ENCODE data around the gene PTPRH. TPM values are rescaled to one million over a fixed set of nuclear protein-coding genes. Genes with fewer than 3 reads are reported as not detected.

Gene PTPRH
- total RNA-seq, 2 donors from 2014 or later, result 1.3 to 7.8 TPM

GRCh38 chr19:55166530-55167268 is 42.6 kb downstream of the PTPRH start, which contains the start of gene DNAAF3:
Gene DNAAF3, minus strand, starts transcription at chr19:55166613. Its CDS starts 200 bp downstream, at chr19:55166413.
- Histone ChIP-seq H3K27me3 (peaks cover 0 to 10% of the 10 kb centered on the region in 2 donors), H3K4me1 (peaks cover 0 to 14% of the 10 kb centered on the region in 2 donors), H3K27ac (no peak within 1 kb of the TSS), H3K36me3 (no peaks in the 10 kb centered on the region), H3K4me3 (peak within 1 kb of the TSS; percentile 40 to 55), H3K9me3 (no peaks in the 10 kb centered on the region)
- peak; percentile 96 for DNase-seq (ENCODE audit: low spot score)
- TF ChIP-seq CTCF (IDR thresholded peaks at IDR 0.05), result no peak

GRCh38 chr19:55165952-55166529 is 43.3 kb downstream of the PTPRH start:
- Histone ChIP-seq H3K27me3 (peaks cover 0 to 13% of the 10 kb centered on the region in 2 donors), H3K36me3 (no peaks in the 10 kb centered on the region), H3K4me1 (peaks cover 0 to 18% of the 10 kb centered on the region in 2 donors), H3K27ac (no peak overlapping the region), H3K4me3 (peak overlapping the region; percentile 40 to 55), H3K9me3 (no peaks in the 10 kb centered on the region)
- DNase-seq (ENCODE audit: low spot score), result peak; percentile 70
- peak; percentile 29 to 63 for TF ChIP-seq CTCF (IDR thresholded peaks at IDR 0.05)

GRCh38 chr19:55161571-55162322 is 47.6 kb downstream of the PTPRH start:
- Histone ChIP-seq H3K27ac (no peak overlapping the region), H3K27me3 (peaks cover 0 to 13% of the 10 kb centered on the region in 2 donors), H3K4me3 (no peak overlapping the region), H3K9me3 (no peaks in the 10 kb centered on the region), H3K36me3 (no peaks in the 10 kb centered on the region), H3K4me1 (peaks cover 0 to 45% of the 10 kb centered on the region in 2 donors)
- TF ChIP-seq CTCF (IDR thresholded peaks at IDR 0.05), result no peak
- DNase-seq (ENCODE audit: low spot score), result no peak

- Histone ChIP-seq H3K4me1 (peaks cover 0 to 45% of the 10 kb centered on the region in 2 donors), H3K9me3 (no peaks in the 10 kb centered on the region), H3K27ac (no peak overlapping the region), H3K27me3 (peaks cover 0 to 13% of the 10 kb centered on the region in 2 donors), H3K36me3 (peaks cover 4% of the 10 kb centered on the region), H3K4me3 (no peak overlapping the region)
- DNase-seq (ENCODE audit: low spot score), result no peak
- TF ChIP-seq CTCF (IDR thresholded peaks at IDR 0.05), result no peak
Measured at GRCh38 chr19:55160986-55161365, 48.3 kb downstream of the PTPRH start.

- Histone ChIP-seq H3K4me3 (no peak overlapping the region), H3K9me3 (no peaks in the 10 kb centered on the region), H3K27me3 (peaks cover 0 to 13% of the 10 kb centered on the region in 2 donors), H3K27ac (peak overlapping the region; percentile 87 to 96), H3K4me1 (peaks cover 0 to 47% of the 10 kb centered on the region in 2 donors), H3K36me3 (peaks cover 6% of the 10 kb centered on the region)
- peak; percentile 82 for DNase-seq (ENCODE audit: low spot score)
- TF ChIP-seq CTCF (IDR thresholded peaks at IDR 0.05), result peak; percentile 72 to 88
Measured at GRCh38 chr19:55160128-55160985, 48.9 kb downstream of the PTPRH start.

Measured in right atrium auricular region (tissue), 2 donors.